Sigmoid colon (tissue), 4 donors: ENCODE results near the gene RBBP8.

Source experiments
- EP300 ChIP-seq, 4 donors: sonication (generic); formaldehyde crosslinking; IDR thresholded peaks; one replicate each; pipeline ENCODE4 v1.6.1; 2017; ENCODE audit warnings: antibody characterized with exemption in 4 of 4
- POLR2A ChIP-seq, 2 donors: fragments of 450-650 bp; IDR thresholded peaks; one replicate each; pipeline ENCODE4 v1.6.1; 2016; ENCODE audit warnings: antibody characterized with exemption in 2 of 2, mild to moderate bottlenecking in 2 of 2, moderate library complexity in 2 of 2
- POLR2AphosphoS5 ChIP-seq, 4 donors: sonication (generic); formaldehyde crosslinking; IDR thresholded peaks; one replicate each; pipeline ENCODE4 v1.6.1; 2017; ENCODE audit warnings: antibody characterized with exemption in 4 of 4
- TF ChIP-seq, protein P1 (sequence below), 4 experiments: fragments of 450-650 bp in 3 of 4; fragments of 200-600 bp in 1 of 4; IDR thresholded peaks; one replicate each; pipeline ENCODE4 v1.5.1; 2016 to 2019; ENCODE audit warnings: antibody characterized with exemption in 4 of 4, mild to moderate bottlenecking in 3 of 4, moderate library complexity in 2 of 4

DNA sequence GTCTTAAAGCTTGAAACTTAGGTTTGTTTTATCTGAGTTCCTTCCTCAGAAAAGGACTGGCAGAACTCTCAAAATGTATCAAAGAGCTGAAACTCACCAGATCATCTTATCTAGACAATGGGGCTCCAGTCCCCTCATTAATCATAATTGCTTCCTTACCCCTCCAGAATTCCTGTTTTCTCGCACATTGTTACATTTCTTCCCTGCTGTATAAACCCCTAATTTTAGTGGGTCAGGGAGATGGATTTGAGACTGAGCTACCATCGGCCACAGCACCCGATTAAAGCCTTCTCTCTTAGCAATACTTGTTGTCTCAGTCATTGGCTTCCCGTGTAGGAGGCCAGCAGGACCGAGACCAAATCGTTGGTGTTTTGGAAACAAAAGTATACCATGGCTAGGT, 130.4 kb downstream of the RBBP8 start:
- TF ChIP-seq, protein P1, sequence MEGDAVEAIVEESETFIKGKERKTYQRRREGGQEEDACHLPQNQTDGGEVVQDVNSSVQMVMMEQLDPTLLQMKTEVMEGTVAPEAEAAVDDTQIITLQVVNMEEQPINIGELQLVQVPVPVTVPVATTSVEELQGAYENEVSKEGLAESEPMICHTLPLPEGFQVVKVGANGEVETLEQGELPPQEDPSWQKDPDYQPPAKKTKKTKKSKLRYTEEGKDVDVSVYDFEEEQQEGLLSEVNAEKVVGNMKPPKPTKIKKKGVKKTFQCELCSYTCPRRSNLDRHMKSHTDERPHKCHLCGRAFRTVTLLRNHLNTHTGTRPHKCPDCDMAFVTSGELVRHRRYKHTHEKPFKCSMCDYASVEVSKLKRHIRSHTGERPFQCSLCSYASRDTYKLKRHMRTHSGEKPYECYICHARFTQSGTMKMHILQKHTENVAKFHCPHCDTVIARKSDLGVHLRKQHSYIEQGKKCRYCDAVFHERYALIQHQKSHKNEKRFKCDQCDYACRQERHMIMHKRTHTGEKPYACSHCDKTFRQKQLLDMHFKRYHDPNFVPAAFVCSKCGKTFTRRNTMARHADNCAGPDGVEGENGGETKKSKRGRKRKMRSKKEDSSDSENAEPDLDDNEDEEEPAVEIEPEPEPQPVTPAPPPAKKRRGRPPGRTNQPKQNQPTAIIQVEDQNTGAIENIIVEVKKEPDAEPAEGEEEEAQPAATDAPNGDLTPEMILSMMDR (IDR thresholded peaks at IDR 0.05) = no peak
- no peak for TF ChIP-seq POLR2AphosphoS5 (IDR thresholded peaks at IDR 0.05)
- no peak for TF ChIP-seq POLR2A (IDR thresholded peaks at IDR 0.05)
- no peak for TF ChIP-seq EP300 (IDR thresholded peaks at IDR 0.05)
